ENCODE results near the gene MYO9B.
"Not testable (repeated sequence)": the region's sequence is repeated elsewhere in the genome, so short reads cannot be mapped to it uniquely, and the experiment has no call there.

Gene MYO9B

DNA sequence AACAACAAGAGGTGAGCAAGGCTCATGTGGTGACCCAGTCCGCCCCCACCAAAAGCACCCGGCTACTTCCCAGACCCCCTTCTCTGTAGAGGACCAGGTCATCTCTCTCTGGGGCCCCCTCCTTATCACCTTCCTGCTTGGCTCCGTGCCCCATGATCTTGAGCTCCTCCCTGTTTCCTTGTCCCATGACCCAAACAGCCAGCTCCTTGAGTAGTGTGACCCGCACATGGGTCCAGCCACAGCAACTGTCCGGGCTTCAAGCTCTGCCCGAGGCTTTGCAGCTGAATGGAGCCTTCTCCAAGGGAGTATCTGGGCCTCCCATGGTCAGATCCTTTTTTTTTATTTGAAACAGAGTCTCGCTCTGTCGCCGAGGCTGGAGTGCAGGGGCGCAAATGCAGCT lies 61.8 kb downstream of the MYO9B start:
- no peaks in the 10 kb centered on the region for H4K20me1 ChIP-seq (ENCODE audit: low read depth, low read length)
- no peak overlapping the region for H2AFZ ChIP-seq (ENCODE audit: low read depth, low read length, severe bottlenecking)
- TF ChIP-seq EZH2phosphoT487 (conservative IDR thresholded peaks at IDR 0.05; ENCODE audit: low read length) = no peak
- TF ChIP-seq, protein P1, sequence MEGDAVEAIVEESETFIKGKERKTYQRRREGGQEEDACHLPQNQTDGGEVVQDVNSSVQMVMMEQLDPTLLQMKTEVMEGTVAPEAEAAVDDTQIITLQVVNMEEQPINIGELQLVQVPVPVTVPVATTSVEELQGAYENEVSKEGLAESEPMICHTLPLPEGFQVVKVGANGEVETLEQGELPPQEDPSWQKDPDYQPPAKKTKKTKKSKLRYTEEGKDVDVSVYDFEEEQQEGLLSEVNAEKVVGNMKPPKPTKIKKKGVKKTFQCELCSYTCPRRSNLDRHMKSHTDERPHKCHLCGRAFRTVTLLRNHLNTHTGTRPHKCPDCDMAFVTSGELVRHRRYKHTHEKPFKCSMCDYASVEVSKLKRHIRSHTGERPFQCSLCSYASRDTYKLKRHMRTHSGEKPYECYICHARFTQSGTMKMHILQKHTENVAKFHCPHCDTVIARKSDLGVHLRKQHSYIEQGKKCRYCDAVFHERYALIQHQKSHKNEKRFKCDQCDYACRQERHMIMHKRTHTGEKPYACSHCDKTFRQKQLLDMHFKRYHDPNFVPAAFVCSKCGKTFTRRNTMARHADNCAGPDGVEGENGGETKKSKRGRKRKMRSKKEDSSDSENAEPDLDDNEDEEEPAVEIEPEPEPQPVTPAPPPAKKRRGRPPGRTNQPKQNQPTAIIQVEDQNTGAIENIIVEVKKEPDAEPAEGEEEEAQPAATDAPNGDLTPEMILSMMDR (IDR thresholded peaks at IDR 0.05; ENCODE audit: insufficient read depth, low read length, poor library complexity, severe bottlenecking) = no peak
- no peaks in the 10 kb centered on the region for H3K27me3 ChIP-seq (ENCODE audit: low read length)
- no peaks in the 10 kb centered on the region for H3K9me3 ChIP-seq (ENCODE audit: insufficient read depth, low read length)
- H3K79me2 ChIP-seq (ENCODE audit: insufficient read depth, low read length) = peaks cover 31% of the 10 kb centered on the region
- no peaks in the 10 kb centered on the region for H3K36me3 ChIP-seq (ENCODE audit: low read length)
- no peak overlapping the region for H3K9ac ChIP-seq (ENCODE audit: low read length)
- no peaks in the 10 kb centered on the region for H3K9me2 ChIP-seq (replicated peaks; ENCODE audit: insufficient read depth, low read length)
- no peak overlapping the region for H3K4me2 ChIP-seq (ENCODE audit: low read depth, low read length, poor library complexity, severe bottlenecking)
- peaks cover 13% of the 10 kb centered on the region; the same call in 1 of the 2 replicates for H3F3A ChIP-seq (ENCODE audit: insufficient read depth)
- H3K4me3 ChIP-seq (ENCODE audit: insufficient read depth, low read length, poor library complexity, severe bottlenecking) = no peak overlapping the region
- no peak overlapping the region for H3K27ac ChIP-seq (ENCODE audit: low read depth, low read length)

DNA sequence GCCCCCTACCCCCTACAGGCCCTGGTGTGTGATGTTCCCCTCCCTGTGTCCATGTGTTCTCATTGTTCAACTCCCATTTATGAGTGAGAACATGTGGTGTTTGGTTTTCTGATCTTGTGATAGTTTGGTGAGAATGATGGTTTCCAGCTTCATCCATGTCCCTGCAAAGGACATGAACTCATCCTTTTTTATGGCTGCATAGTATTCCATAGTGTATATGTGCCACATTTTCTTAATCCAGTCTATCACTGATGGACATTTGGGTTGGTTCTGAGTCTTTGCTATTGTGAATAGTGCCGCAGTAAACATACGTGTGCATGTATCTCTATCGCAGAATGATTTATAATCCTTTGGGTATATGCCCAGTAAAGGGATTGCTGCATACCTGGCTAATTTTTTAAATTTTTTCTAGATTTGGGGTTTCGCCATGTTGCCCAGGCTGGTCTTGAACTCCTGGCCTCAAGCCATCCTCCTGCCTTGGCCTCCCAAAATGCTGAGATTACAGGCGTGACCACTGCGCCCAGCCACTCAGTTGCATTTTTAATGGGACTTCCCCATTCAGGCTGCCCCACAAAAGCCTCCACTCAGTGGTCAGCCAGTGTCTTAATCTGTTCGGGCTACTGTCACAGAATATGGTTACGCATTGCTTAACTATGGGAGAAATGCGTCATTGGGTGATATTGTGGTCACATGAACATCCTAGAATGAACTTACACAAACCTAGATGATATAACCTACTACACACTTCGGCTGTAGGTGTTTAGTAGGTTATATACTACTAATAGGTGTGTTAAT lies 62.7 kb downstream of the MYO9B start:
- not testable (repeated sequence) for H3K9ac ChIP-seq (ENCODE audit: low read length); H3K4me3 ChIP-seq (ENCODE audit: insufficient read depth, low read length, poor library complexity, severe bottlenecking); H3K9me2 ChIP-seq (replicated peaks; ENCODE audit: insufficient read depth, low read length); H3K27me3 ChIP-seq (ENCODE audit: low read length); H2AFZ ChIP-seq (ENCODE audit: low read depth, low read length, severe bottlenecking); H4K20me1 ChIP-seq (ENCODE audit: low read depth, low read length); H3K36me3 ChIP-seq (ENCODE audit: low read length); H3K4me2 ChIP-seq (ENCODE audit: low read depth, low read length, poor library complexity, severe bottlenecking); H3K27ac ChIP-seq (ENCODE audit: low read depth, low read length); H3F3A ChIP-seq (ENCODE audit: insufficient read depth); H3K9me3 ChIP-seq (ENCODE audit: insufficient read depth, low read length)
- H3K79me2 ChIP-seq (ENCODE audit: insufficient read depth, low read length) = peaks cover 31% of the 10 kb centered on the region

DNA sequence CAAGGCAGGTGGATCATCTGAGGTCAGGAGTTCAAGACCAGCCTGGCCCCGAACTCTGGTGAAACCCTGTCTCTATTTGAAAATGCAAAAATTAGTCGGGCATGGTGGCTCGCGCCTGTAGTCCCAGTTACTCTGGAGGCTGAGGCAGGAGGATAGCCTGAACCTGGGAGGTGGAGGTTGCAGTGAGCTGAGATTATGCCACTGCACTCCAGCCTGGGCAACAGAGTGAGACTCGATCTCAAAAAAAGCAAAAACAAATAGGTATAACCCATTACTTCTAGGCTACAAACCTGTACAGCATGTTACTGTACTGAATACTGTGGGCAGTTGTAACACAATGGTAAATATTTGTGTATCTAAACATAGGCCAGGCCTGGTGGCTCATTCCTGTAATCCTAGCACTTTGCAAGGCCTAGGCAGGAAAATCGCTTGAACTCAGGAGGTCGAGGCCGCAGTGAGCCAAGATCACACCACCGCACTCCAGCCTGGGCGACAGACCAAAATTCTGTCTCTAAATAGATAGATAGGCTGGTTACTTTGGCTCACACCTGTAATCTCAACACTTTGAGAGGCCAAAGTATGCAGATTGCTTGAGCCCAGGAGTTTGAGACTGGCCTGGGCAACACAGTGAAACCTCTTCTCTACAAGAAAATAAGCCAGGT lies 63.5 kb downstream of the MYO9B start:
- H4K20me1 ChIP-seq (ENCODE audit: low read depth, low read length) = no peaks in the 10 kb centered on the region
- no peak for TF ChIP-seq EZH2phosphoT487 (conservative IDR thresholded peaks at IDR 0.05; ENCODE audit: low read length)
- TF ChIP-seq, protein P1 (IDR thresholded peaks at IDR 0.05; ENCODE audit: insufficient read depth, low read length, poor library complexity, severe bottlenecking) = no peak
- H3F3A ChIP-seq (ENCODE audit: insufficient read depth) = peaks cover 3% of the 10 kb centered on the region; the same call in 1 of the 2 replicates
- peaks cover 31% of the 10 kb centered on the region for H3K79me2 ChIP-seq (ENCODE audit: insufficient read depth, low read length)
- no peak overlapping the region for H3K4me3 ChIP-seq (ENCODE audit: insufficient read depth, low read length, poor library complexity, severe bottlenecking)
- no peak overlapping the region for H3K9ac ChIP-seq (ENCODE audit: low read length)
- H3K9me2 ChIP-seq (replicated peaks; ENCODE audit: insufficient read depth, low read length) = no peaks in the 10 kb centered on the region
- H3K27ac ChIP-seq (ENCODE audit: low read depth, low read length) = no peak overlapping the region
- H3K9me3 ChIP-seq (ENCODE audit: insufficient read depth, low read length) = no peaks in the 10 kb centered on the region
- no peak overlapping the region for H2AFZ ChIP-seq (ENCODE audit: low read depth, low read length, severe bottlenecking)
- no peak overlapping the region for H3K4me2 ChIP-seq (ENCODE audit: low read depth, low read length, poor library complexity, severe bottlenecking)
- H3K36me3 ChIP-seq (ENCODE audit: low read length) = no peaks in the 10 kb centered on the region
- no peaks in the 10 kb centered on the region for H3K27me3 ChIP-seq (ENCODE audit: low read length)

DNA sequence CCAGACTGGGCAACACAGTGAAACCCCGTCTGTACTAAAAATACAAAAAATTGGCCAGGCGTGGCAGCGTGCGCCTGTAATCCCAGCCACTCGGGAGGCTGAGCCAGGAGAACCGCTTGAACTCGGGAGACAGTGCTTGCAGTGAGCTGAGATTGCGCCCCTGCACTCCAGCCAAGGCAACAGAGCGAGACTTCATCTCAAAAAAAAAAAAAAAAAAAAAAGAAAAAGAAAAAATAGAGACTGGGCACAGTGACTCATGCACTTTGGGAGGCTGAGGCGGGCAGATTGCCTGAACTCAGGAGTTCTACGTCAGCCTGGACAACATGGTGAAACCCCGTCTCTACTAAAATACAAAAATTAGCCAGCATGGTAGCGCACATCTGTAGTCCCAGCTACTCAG lies 69.2 kb downstream of the MYO9B start:
- H2AFZ ChIP-seq (ENCODE audit: low read depth, low read length, severe bottlenecking); H3K27ac ChIP-seq (ENCODE audit: low read depth, low read length); H3K4me3 ChIP-seq (ENCODE audit: insufficient read depth, low read length, poor library complexity, severe bottlenecking); H3K9ac ChIP-seq (ENCODE audit: low read length); H3K36me3 ChIP-seq (ENCODE audit: low read length); H3K4me2 ChIP-seq (ENCODE audit: low read depth, low read length, poor library complexity, severe bottlenecking); H3K27me3 ChIP-seq (ENCODE audit: low read length); H4K20me1 ChIP-seq (ENCODE audit: low read depth, low read length); H3F3A ChIP-seq (ENCODE audit: insufficient read depth); H3K9me2 ChIP-seq (replicated peaks; ENCODE audit: insufficient read depth, low read length); H3K9me3 ChIP-seq (ENCODE audit: insufficient read depth, low read length): not testable (repeated sequence)
- H3K79me2 ChIP-seq (ENCODE audit: insufficient read depth, low read length) = peaks cover 15% of the 10 kb centered on the region; the same call in 1 of the 2 replicates
